Osteoblast (primary cell): ENCODE measurements around the gene EFNA5. TPM values are rescaled to one million over a fixed set of nuclear protein-coding genes. Genes with fewer than 3 reads are reported as not detected.

Source experiments
- DNase-seq: peaks from one replicate; pipeline ENCODE4 v3.0.0; 2011; ENCODE audit warnings: low spot score, mixed read lengths; ENCODE audit not compliant: insufficient read length; ENCODE audit errors: missing footprints
- H2AFZ ChIP-seq: 2 replicates; pipeline ENCODE4 v1.6.0; 2011; ENCODE audit warnings: mild to moderate bottlenecking, low read length
- H3K27ac ChIP-seq: 2 replicates; pipeline ENCODE4 v1.5.1; 2011; ENCODE audit warnings: mild to moderate bottlenecking, low read depth, low read length, moderate library complexity
- H3K27me3 ChIP-seq: 2 replicates; pipeline ENCODE4 v1.6.0; 2012; ENCODE audit warnings: mild to moderate bottlenecking, control low read depth, inconsistent platforms, low read length, moderate library complexity; ENCODE audit not compliant: insufficient read depth
- H3K36me3 ChIP-seq: 2 replicates; pipeline ENCODE4 v1.5.1; 2011; ENCODE audit warnings: mild to moderate bottlenecking, low read length, control low read depth, moderate library complexity; ENCODE audit not compliant: insufficient read depth
- H3K4me1 ChIP-seq: 2 replicates; pipeline ENCODE4 v1.5.1; 2011; ENCODE audit warnings: mild to moderate bottlenecking, low read length, control low read depth, moderate library complexity; ENCODE audit not compliant: insufficient read depth
- H3K4me2 ChIP-seq: 2 replicates; pipeline ENCODE4 v1.6.0; 2011; ENCODE audit warnings: mild to moderate bottlenecking, low read length; ENCODE audit not compliant: insufficient read depth
- H3K4me3 ChIP-seq: fragments of 200-600 bp; sonication (generic); 3 replicates; pipeline ENCODE4 v1.5.1; 2012; ENCODE audit warnings: mild to moderate bottlenecking, low read length, inconsistent platforms; ENCODE audit not compliant: insufficient read depth
- H3K79me2 ChIP-seq: 2 replicates; pipeline ENCODE4 v1.6.0; 2012; ENCODE audit warnings: mild to moderate bottlenecking, low read length, control low read depth, inconsistent platforms; ENCODE audit not compliant: insufficient read depth
- H3K9me3 ChIP-seq: 2 replicates; pipeline ENCODE4 v1.5.1; 2011; ENCODE audit warnings: low read depth, low read length, control low read depth
- H4K20me1 ChIP-seq: 2 replicates; pipeline ENCODE4 v1.6.0; 2012; ENCODE audit warnings: mild to moderate bottlenecking, low read length, control low read depth; ENCODE audit not compliant: insufficient read depth
- total RNA-seq: library from RNA; depleted of rRNA; stranded (reverse); fragments of >200 nt; gene quantifications from 2 replicates; pipeline ENCODE4 v1.2.3, GENCODE V29; 2012
- TF ChIP-seq, protein P1 (sequence below): IDR thresholded peaks from 2 replicates; pipeline ENCODE4 v1.5.1; 2011; ENCODE audit warnings: mild to moderate bottlenecking, low read depth, low read length, moderate library complexity; ENCODE audit errors: extremely low read depth

EFNA5 gene
- total RNA-seq, 1 donor: 12.3 TPM

DNA sequence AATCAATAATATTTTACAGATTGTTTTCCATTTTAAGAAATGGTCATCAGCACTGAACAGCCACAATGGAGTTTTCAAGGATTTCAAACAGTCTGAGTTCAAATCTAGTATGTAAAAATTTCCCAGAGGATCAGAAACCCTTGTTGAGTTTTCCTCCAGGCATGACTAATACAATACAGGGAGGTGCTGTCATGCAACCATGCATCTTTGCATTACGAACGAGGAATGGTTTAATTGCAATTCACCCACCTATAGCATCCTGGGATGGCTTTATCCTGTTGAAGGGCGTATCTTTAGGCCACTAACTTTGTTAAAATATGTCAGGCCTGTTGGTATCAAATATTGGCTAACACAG is 196.4 kb downstream of the EFNA5 start:
- peaks cover 10% of the 10 kb centered on the region for H3K4me1 ChIP-seq
- H3K79me2 ChIP-seq: no peaks in the 10 kb centered on the region
- no peaks in the 10 kb centered on the region for H4K20me1 ChIP-seq
- H3K36me3 ChIP-seq: no peaks in the 10 kb centered on the region
- H2AFZ ChIP-seq: no peak overlapping the region
- no peaks in the 10 kb centered on the region for H3K27me3 ChIP-seq
- TF ChIP-seq, protein P1, sequence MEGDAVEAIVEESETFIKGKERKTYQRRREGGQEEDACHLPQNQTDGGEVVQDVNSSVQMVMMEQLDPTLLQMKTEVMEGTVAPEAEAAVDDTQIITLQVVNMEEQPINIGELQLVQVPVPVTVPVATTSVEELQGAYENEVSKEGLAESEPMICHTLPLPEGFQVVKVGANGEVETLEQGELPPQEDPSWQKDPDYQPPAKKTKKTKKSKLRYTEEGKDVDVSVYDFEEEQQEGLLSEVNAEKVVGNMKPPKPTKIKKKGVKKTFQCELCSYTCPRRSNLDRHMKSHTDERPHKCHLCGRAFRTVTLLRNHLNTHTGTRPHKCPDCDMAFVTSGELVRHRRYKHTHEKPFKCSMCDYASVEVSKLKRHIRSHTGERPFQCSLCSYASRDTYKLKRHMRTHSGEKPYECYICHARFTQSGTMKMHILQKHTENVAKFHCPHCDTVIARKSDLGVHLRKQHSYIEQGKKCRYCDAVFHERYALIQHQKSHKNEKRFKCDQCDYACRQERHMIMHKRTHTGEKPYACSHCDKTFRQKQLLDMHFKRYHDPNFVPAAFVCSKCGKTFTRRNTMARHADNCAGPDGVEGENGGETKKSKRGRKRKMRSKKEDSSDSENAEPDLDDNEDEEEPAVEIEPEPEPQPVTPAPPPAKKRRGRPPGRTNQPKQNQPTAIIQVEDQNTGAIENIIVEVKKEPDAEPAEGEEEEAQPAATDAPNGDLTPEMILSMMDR: no peak
- no peak overlapping the region for H3K4me2 ChIP-seq
- no peaks in the 10 kb centered on the region for H3K9me3 ChIP-seq
- H3K4me3 ChIP-seq: no peak overlapping the region
- no peak overlapping the region for H3K27ac ChIP-seq
- DNase-seq: no peak

- Histone ChIP-seq H3K4me2 (no peak overlapping the region), H3K4me1 (peaks cover 14% of the 10 kb centered on the region), H2AFZ (no peak overlapping the region), H3K27ac (no peak overlapping the region), H3K4me3 (no peak overlapping the region), H3K36me3 (no peaks in the 10 kb centered on the region), H3K9me3 (no peaks in the 10 kb centered on the region), H4K20me1 (no peaks in the 10 kb centered on the region), H3K27me3 (no peaks in the 10 kb centered on the region), H3K79me2 (no peaks in the 10 kb centered on the region)
- DNase-seq: no peak
- TF ChIP-seq, protein P1: no peak
Measured at GRCh38 chr5:107472620-107473064, 198.1 kb downstream of the EFNA5 start.

DNA sequence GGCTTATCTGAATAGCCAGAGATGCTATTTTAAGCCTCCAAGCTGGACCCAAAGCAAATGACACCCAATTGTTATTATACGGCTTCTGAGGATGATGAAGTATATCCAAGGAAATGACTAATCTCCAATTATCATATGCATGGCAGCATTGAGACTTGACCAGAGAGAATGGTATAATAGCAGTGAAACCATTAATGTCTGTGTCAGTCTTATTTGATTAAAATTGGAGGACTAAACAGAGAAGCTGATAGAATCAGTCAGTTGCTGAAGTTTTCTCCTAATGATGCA is 200.5 kb downstream of the EFNA5 start:
- DNase-seq: no peak
- no peaks in the 10 kb centered on the region for H3K36me3 ChIP-seq
- H3K4me2 ChIP-seq: peak overlapping the region; percentile 18
- no peak overlapping the region for H2AFZ ChIP-seq
- H3K27me3 ChIP-seq: no peaks in the 10 kb centered on the region
- TF ChIP-seq, protein P1: no peak
- H3K27ac ChIP-seq: peak overlapping the region; percentile 70
- peaks cover 14% of the 10 kb centered on the region for H3K4me1 ChIP-seq
- H3K4me3 ChIP-seq: no peak overlapping the region
- no peaks in the 10 kb centered on the region for H3K9me3 ChIP-seq
- H3K79me2 ChIP-seq: no peaks in the 10 kb centered on the region
- H4K20me1 ChIP-seq: no peaks in the 10 kb centered on the region

- peaks cover 14% of the 10 kb centered on the region for H3K4me1 ChIP-seq
- TF ChIP-seq, protein P1: no peak
- no peaks in the 10 kb centered on the region for H3K79me2 ChIP-seq
- H3K27ac ChIP-seq: peak overlapping the region; percentile 70
- no peak for DNase-seq
- no peaks in the 10 kb centered on the region for H4K20me1 ChIP-seq
- H3K36me3 ChIP-seq: no peaks in the 10 kb centered on the region
- no peak overlapping the region for H3K4me3 ChIP-seq
- peak overlapping the region; percentile 47 for H2AFZ ChIP-seq
- H3K9me3 ChIP-seq: no peaks in the 10 kb centered on the region
- H3K4me2 ChIP-seq: peak overlapping the region; percentile 18
- no peaks in the 10 kb centered on the region for H3K27me3 ChIP-seq
Measured at GRCh38 chr5:107469485-107470294, 201.0 kb downstream of the EFNA5 start.
